Inflammatory macrophage treated with lipopolysaccharide for 4 hours (primary cell): ENCODE measurements around the gene HHEX.

ENCODE experiments used
- DNase-seq: peaks from one replicate; pipeline ENCODE4 v3.0.0-alpha.2; 2020

Gene HHEX

GRCh38 chr10:92693534-92693893, 3.8 kb downstream of the HHEX start:
- DNase-seq, result no peak

GRCh38 chr10:92695679-92696605, 6.2 kb downstream of the HHEX start:
- DNase-seq, result no peak

- no peak for DNase-seq
These were observed 7.0 kb downstream of the HHEX start for GRCh38 chr10:92696606-92697383.

- no peak for DNase-seq
These were observed 8.1 kb downstream of the HHEX start for GRCh38 chr10:92697663-92698511.

- no peak for DNase-seq
These were observed 9.4 kb downstream of the HHEX start for GRCh38 chr10:92699193-92699517.

GRCh38 chr10:92699518-92700381, 10.0 kb downstream of the HHEX start:
- peak; percentile 41 for DNase-seq

- peak; percentile 30 for DNase-seq
These were observed 12.7 kb downstream of the HHEX start for GRCh38 chr10:92702301-92702916.

- peak; percentile 57 for DNase-seq
These were observed 22.5 kb downstream of the HHEX start for GRCh38 chr10:92712016-92712889.

GRCh38 chr10:92714152-92714845, 24.5 kb downstream of the HHEX start:
- DNase-seq, result no peak

- DNase-seq, result no peak
These were observed 25.1 kb downstream of the HHEX start for GRCh38 chr10:92714872-92715271.

GRCh38 chr10:92719991-92720830, 30.5 kb downstream of the HHEX start:
- DNase-seq, result no peak

- DNase-seq, result no peak
These were observed 31.0 kb downstream of the HHEX start for GRCh38 chr10:92720831-92721165.

- DNase-seq, result no peak
These were observed 32.6 kb downstream of the HHEX start for GRCh38 chr10:92722349-92722748.

GRCh38 chr10:92727141-92727540, 37.4 kb downstream of the HHEX start:
- DNase-seq, result no peak

- DNase-seq, result no peak
These were observed 37.8 kb downstream of the HHEX start for GRCh38 chr10:92727550-92727949.

GRCh38 chr10:92729886-92730285, 40.1 kb downstream of the HHEX start:
- no peak for DNase-seq

GRCh38 chr10:92732958-92733357, 43.2 kb downstream of the HHEX start:
- no peak for DNase-seq

GRCh38 chr10:92734301-92734700, 44.5 kb downstream of the HHEX start:
- no peak for DNase-seq

- DNase-seq, result no peak
These were observed 46.2 kb downstream of the HHEX start for GRCh38 chr10:92735938-92736337.
